ENCODE results near the gene HELQ.

HELQ gene

GRCh38 chr4:83389037-83389720, 66.4 kb downstream of the HELQ start:
- TF ChIP-seq CTCF (IDR thresholded peaks at IDR 0.05; ENCODE audit: extremely low read depth, insufficient read depth, missing control alignments) = no peak
- no peak for DNase-seq (ENCODE audit: low spot score)
- in situ Hi-C loops (cut with MboI; ENCODE audit: low pct_unique_long_range_greater_than_20kb, low sequenced_read_pairs, unreplicated experiment) = no loop called here

GRCh38 chr4:83388313-83388676, 67.3 kb downstream of the HELQ start:
- DNase-seq (ENCODE audit: low spot score) = no peak
- no peak for TF ChIP-seq CTCF (IDR thresholded peaks at IDR 0.05; ENCODE audit: extremely low read depth, insufficient read depth, missing control alignments)
- in situ Hi-C loops (cut with MboI; ENCODE audit: low pct_unique_long_range_greater_than_20kb, low sequenced_read_pairs, unreplicated experiment) = no loop called here

GRCh38 chr4:83387476-83388312, 67.9 kb downstream of the HELQ start:
- in situ Hi-C loops (cut with MboI; ENCODE audit: low pct_unique_long_range_greater_than_20kb, low sequenced_read_pairs, unreplicated experiment) = no loop called here
- no peak for TF ChIP-seq CTCF (IDR thresholded peaks at IDR 0.05; ENCODE audit: extremely low read depth, insufficient read depth, missing control alignments)

GRCh38 chr4:83387012-83387411, 68.6 kb downstream of the HELQ start:
- in situ Hi-C loops (cut with MboI; ENCODE audit: low pct_unique_long_range_greater_than_20kb, low sequenced_read_pairs, unreplicated experiment) = no loop called here
- no peak for TF ChIP-seq CTCF (IDR thresholded peaks at IDR 0.05; ENCODE audit: extremely low read depth, insufficient read depth, missing control alignments)
- no peak for DNase-seq (ENCODE audit: low spot score)

More at GRCh38 chr4:83387476-83388312, 67.9 kb downstream of the HELQ start:
- DNase-seq (ENCODE audit: low spot score) = no peak

GRCh38 chr4:83382850-83383249, 72.8 kb downstream of the HELQ start:
- no peak for TF ChIP-seq CTCF (IDR thresholded peaks at IDR 0.05; ENCODE audit: extremely low read depth, insufficient read depth, missing control alignments)
- in situ Hi-C loops (cut with MboI; ENCODE audit: low pct_unique_long_range_greater_than_20kb, low sequenced_read_pairs, unreplicated experiment) = no loop called here
- DNase-seq (ENCODE audit: low spot score) = no peak

- in situ Hi-C loops (cut with MboI; ENCODE audit: low pct_unique_long_range_greater_than_20kb, low sequenced_read_pairs, unreplicated experiment) = no loop called here
- no peak for DNase-seq (ENCODE audit: low spot score)
- no peak for TF ChIP-seq CTCF (IDR thresholded peaks at IDR 0.05; ENCODE audit: extremely low read depth, insufficient read depth, missing control alignments)
Observed at GRCh38 chr4:83381173-83381572, 74.5 kb downstream of the HELQ start.
